Neural cell (in vitro differentiated cells): Measurements from ENCODE around the gene BMS1.
"Not testable (repeated sequence)": the region's sequence is repeated elsewhere in the genome, so short reads cannot be mapped to it uniquely, and the experiment has no call there.

ENCODE experiments used
- EP300 ChIP-seq: fragments of 450-650 bp; conservative IDR thresholded peaks from 2 replicates; pipeline ENCODE4 v1.6.1; 2014; ENCODE audit warnings: antibody characterized with exemption, mild to moderate bottlenecking, moderate library complexity; ENCODE audit not compliant: poor library complexity, severe bottlenecking
- EZH2 ChIP-seq: fragments of 200-600, 300-800 bp; shearing (Covaris generic), sonication (generic); IDR thresholded peaks from 2 replicates; pipeline ENCODE4 v1.6.1; 2014; ENCODE audit warnings: antibody characterized with exemption, low read length, borderline replicate concordance, mild to moderate bottlenecking; ENCODE audit not compliant: insufficient read depth, poor library complexity, severe bottlenecking
- MXI1 ChIP-seq: fragments of 450-650 bp; conservative IDR thresholded peaks from 2 replicates; pipeline ENCODE4 v1.6.1; 2014; ENCODE audit warnings: antibody characterized with exemption, mild to moderate bottlenecking; ENCODE audit not compliant: poor library complexity, severe bottlenecking
- POLR2AphosphoS5 ChIP-seq: IDR thresholded peaks from 2 replicates; pipeline ENCODE4 v1.6.1; 2012
- RAD21 ChIP-seq: fragments of 450-650 bp; conservative IDR thresholded peaks from 2 replicates; pipeline ENCODE4 v1.6.1; 2014; ENCODE audit warnings: antibody characterized with exemption, mild to moderate bottlenecking, moderate library complexity
- REST ChIP-seq: IDR thresholded peaks from 2 replicates; pipeline ENCODE4 v1.6.1; 2012; ENCODE audit warnings: borderline replicate concordance
- SMC3 ChIP-seq: fragments of 450-650 bp; conservative IDR thresholded peaks from 2 replicates; pipeline ENCODE4 v1.6.1; 2014; ENCODE audit warnings: antibody characterized with exemption, mild to moderate bottlenecking, moderate library complexity; ENCODE audit not compliant: poor library complexity
- TAF1 ChIP-seq: IDR thresholded peaks from 2 replicates; pipeline ENCODE4 v1.6.1; 2012; ENCODE audit warnings: low read depth
- TF ChIP-seq, protein P1 (sequence below): fragments of 450-650 bp; IDR thresholded peaks from 2 replicates; pipeline ENCODE4 v1.5.1; 2014; ENCODE audit warnings: antibody characterized with exemption, mild to moderate bottlenecking, moderate library complexity; ENCODE audit not compliant: poor library complexity, severe bottlenecking

GRCh38 chr10:42860016-42860415 is 77.4 kb downstream of the BMS1 start:
- TF ChIP-seq, protein P1, sequence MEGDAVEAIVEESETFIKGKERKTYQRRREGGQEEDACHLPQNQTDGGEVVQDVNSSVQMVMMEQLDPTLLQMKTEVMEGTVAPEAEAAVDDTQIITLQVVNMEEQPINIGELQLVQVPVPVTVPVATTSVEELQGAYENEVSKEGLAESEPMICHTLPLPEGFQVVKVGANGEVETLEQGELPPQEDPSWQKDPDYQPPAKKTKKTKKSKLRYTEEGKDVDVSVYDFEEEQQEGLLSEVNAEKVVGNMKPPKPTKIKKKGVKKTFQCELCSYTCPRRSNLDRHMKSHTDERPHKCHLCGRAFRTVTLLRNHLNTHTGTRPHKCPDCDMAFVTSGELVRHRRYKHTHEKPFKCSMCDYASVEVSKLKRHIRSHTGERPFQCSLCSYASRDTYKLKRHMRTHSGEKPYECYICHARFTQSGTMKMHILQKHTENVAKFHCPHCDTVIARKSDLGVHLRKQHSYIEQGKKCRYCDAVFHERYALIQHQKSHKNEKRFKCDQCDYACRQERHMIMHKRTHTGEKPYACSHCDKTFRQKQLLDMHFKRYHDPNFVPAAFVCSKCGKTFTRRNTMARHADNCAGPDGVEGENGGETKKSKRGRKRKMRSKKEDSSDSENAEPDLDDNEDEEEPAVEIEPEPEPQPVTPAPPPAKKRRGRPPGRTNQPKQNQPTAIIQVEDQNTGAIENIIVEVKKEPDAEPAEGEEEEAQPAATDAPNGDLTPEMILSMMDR: not testable (repeated sequence)
- TF ChIP-seq SMC3, MXI1, EZH2, POLR2AphosphoS5, RAD21, EP300, REST, TAF1: not testable (repeated sequence)
